A673 (cell line): ENCODE results near the gene FHIT. TPM values are rescaled to one million over a fixed set of nuclear protein-coding genes. Genes with fewer than 3 reads are reported as not detected.

ENCODE experiments used
- BruUV-seq: library from RNA; stranded (reverse); fragments of 400-500 nt; replicated peaks from 2 replicates; lab custom pipeline; 2021; lab: Mats Ljungman, UMichigan
- CTCF ChIA-PET: fragments of 300-600 bp; sonication (Branson Sonifier 250); formaldehyde crosslinking; loops from one replicate; lab custom pipeline; 2022; ENCODE audit warnings: antibody characterized with exemption; lab: Charles Lee
- POLR2A ChIA-PET: fragments of 300-600 bp; sonication (Branson Sonifier 250); formaldehyde crosslinking; loops from one replicate; lab custom pipeline; 2022; ENCODE audit warnings: antibody characterized with exemption; ENCODE audit not compliant: low non-redundant PET; lab: Charles Lee
- DNase-seq: peaks from one replicate; pipeline ENCODE4 v3.0.0-alpha.2; 2015; ENCODE audit warnings: low spot score
- H3K27ac ChIP-seq: fragments of 200-600 bp; sonication (generic); 2 replicates; pipeline ENCODE4 v1.5.1; 2016; ENCODE audit warnings: mixed run types, low read depth, mild to moderate bottlenecking, mixed read lengths, antibody characterized with exemption, low read length; ENCODE audit not compliant: poor library complexity, severe bottlenecking
- H3K27me3 ChIP-seq: fragments of 200-600 bp; sonication (generic); replicated peaks from 2 replicates; pipeline ENCODE4 v1.6.1; 2017; ENCODE audit warnings: mixed run types, low read depth, mild to moderate bottlenecking, mixed read lengths, antibody characterized with exemption, low read length; ENCODE audit not compliant: insufficient read depth, poor library complexity
- H3K36me3 ChIP-seq: fragments of 200-600 bp; sonication (generic); 2 replicates; pipeline ENCODE4 v1.6.1; 2016; ENCODE audit warnings: mixed run types, mild to moderate bottlenecking, mixed read lengths, antibody characterized with exemption, low read length; ENCODE audit not compliant: insufficient read depth, poor library complexity, severe bottlenecking
- H3K4me1 ChIP-seq: fragments of 200-600 bp; sonication (generic); 2 replicates; pipeline ENCODE4 v1.6.1; 2017; ENCODE audit warnings: mixed run types, mild to moderate bottlenecking, mixed read lengths, antibody characterized with exemption, low read length; ENCODE audit not compliant: insufficient read depth, poor library complexity, severe bottlenecking
- H3K4me3 ChIP-seq: fragments of 200-600 bp; sonication (generic); 2 replicates; pipeline ENCODE4 v1.5.1; 2016; ENCODE audit warnings: low read depth, mixed run types, mild to moderate bottlenecking, mixed read lengths, low read length; ENCODE audit not compliant: poor library complexity, severe bottlenecking
- H3K9me3 ChIP-seq: fragments of 200-600 bp; sonication (generic); 2 replicates; pipeline ENCODE4 v1.6.1; 2016; ENCODE audit warnings: mixed run types, low read depth, mild to moderate bottlenecking, mixed read lengths, antibody characterized with exemption, low read length; ENCODE audit not compliant: poor library complexity, severe bottlenecking
- EZH2 ChIP-seq: fragments of 200-600 bp; sonication (generic); IDR thresholded peaks from 2 replicates; pipeline ENCODE4 v1.6.1; 2017; ENCODE audit warnings: borderline replicate concordance, low read depth, mild to moderate bottlenecking, mixed read lengths, antibody characterized with exemption, low read length; ENCODE audit not compliant: poor library complexity, severe bottlenecking
- intact Hi-C: fragments of 100-400 bp; cut with micrococcal nuclease; formaldehyde crosslinking; loops from one replicate; pipeline ENCODE4 v1.10.0; 2022; ENCODE audit not compliant: unreplicated experiment
- total RNA-seq: library from RNA; stranded (reverse); gene quantifications from 2 replicates; pipeline ENCODE4 v1.2.3, GENCODE V29; 2021
- TF ChIP-seq, protein P1 (sequence below): fragments of 300-800, 200-600 bp; sonication (generic); conservative IDR thresholded peaks from 2 replicates; pipeline ENCODE4 v1.5.1; 2017; ENCODE audit warnings: low read depth, mild to moderate bottlenecking, antibody characterized with exemption, low read length, moderate library complexity, mixed read lengths

FHIT gene
- total RNA-seq, 1 experiment from 2014 or later = not detected

DNA sequence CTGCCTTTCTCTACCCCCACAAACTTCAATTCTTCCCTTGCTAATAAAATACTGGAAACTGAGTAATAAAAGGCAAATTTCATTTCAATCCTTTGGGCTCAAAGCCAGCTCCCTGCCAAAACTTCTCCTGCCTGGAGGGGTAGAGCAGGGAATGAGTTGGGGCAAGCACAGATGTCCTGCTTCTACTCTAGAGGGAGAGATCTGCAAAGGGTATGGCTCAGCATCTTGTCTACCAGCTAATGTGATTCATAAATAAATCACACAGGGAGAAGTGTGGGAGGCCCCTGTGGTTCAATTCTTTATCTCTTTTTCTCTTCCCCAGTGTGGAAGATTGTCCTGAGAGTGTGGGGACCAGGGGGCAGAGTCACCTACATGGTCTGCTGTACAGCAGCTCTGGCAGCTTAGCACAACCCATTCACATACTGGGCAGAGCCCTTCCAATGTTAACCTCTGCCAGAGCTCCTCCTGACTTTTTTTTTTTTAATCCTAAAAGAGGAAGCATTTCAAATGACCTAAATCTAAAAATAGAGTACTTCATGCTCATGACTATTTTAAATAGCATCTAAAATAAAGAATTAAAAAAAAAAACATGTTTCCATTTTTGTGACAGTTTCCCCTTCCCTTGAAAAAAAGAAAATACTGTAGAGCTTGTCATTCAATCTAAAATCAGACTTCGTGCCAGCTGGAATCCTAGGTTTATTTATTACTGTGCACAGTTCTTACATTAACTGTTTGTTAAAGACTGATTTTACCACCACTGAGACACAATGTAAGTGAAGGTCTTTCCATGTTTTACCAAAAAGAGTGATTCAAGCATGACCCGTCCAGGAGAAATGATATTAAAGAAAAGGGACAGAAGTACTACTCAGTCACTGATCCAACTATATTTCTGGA, 1117.7 kb downstream of the FHIT start:
- Histone ChIP-seq H3K4me1 (no peaks in the 10 kb centered on the region), H3K36me3 (no peaks in the 10 kb centered on the region), H3K9me3 (no peaks in the 10 kb centered on the region), H3K27me3 (no peaks in the 10 kb centered on the region), H3K27ac (no peak overlapping the region), H3K4me3 (no peak overlapping the region)
- no peak for TF ChIP-seq EZH2
- TF ChIP-seq, protein P1, sequence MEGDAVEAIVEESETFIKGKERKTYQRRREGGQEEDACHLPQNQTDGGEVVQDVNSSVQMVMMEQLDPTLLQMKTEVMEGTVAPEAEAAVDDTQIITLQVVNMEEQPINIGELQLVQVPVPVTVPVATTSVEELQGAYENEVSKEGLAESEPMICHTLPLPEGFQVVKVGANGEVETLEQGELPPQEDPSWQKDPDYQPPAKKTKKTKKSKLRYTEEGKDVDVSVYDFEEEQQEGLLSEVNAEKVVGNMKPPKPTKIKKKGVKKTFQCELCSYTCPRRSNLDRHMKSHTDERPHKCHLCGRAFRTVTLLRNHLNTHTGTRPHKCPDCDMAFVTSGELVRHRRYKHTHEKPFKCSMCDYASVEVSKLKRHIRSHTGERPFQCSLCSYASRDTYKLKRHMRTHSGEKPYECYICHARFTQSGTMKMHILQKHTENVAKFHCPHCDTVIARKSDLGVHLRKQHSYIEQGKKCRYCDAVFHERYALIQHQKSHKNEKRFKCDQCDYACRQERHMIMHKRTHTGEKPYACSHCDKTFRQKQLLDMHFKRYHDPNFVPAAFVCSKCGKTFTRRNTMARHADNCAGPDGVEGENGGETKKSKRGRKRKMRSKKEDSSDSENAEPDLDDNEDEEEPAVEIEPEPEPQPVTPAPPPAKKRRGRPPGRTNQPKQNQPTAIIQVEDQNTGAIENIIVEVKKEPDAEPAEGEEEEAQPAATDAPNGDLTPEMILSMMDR = no peak
- ChIA-PET CTCF (no interaction called here), POLR2A (no interaction called here)
- intact Hi-C loops = no loop called here
- no peak for DNase-seq
- BruUV-seq = no TSS peak

DNA sequence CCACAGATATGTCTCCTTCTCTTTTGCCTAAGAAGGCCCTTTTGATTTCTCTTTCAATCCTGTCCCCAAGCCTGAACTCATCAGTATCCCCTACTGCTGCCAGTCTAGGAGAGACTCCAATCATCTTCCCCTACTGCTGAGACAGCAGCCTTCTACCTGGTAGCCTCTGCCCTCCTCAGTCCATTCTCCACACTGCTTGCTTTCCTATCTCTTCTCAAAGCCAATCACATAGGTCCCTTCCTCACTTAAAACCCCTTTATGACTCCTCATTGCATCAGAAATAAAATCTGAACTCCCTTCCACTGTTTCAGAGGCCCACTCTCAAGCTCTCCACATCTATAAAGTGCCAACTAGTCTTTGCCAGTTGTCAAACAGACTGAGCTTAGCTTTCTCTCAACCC, 1119.6 kb downstream of the FHIT start:
- Histone ChIP-seq H3K4me1 (no peaks in the 10 kb centered on the region), H3K4me3 (no peak overlapping the region), H3K9me3 (no peaks in the 10 kb centered on the region), H3K36me3 (no peaks in the 10 kb centered on the region), H3K27me3 (no peaks in the 10 kb centered on the region), H3K27ac (no peak overlapping the region)
- ChIA-PET POLR2A (no interaction called here), CTCF (no interaction called here)
- intact Hi-C loops = no loop called here
- TF ChIP-seq EZH2 = no peak
- TF ChIP-seq, protein P1 = no peak
- no peak for DNase-seq
- no TSS peak for BruUV-seq

DNA sequence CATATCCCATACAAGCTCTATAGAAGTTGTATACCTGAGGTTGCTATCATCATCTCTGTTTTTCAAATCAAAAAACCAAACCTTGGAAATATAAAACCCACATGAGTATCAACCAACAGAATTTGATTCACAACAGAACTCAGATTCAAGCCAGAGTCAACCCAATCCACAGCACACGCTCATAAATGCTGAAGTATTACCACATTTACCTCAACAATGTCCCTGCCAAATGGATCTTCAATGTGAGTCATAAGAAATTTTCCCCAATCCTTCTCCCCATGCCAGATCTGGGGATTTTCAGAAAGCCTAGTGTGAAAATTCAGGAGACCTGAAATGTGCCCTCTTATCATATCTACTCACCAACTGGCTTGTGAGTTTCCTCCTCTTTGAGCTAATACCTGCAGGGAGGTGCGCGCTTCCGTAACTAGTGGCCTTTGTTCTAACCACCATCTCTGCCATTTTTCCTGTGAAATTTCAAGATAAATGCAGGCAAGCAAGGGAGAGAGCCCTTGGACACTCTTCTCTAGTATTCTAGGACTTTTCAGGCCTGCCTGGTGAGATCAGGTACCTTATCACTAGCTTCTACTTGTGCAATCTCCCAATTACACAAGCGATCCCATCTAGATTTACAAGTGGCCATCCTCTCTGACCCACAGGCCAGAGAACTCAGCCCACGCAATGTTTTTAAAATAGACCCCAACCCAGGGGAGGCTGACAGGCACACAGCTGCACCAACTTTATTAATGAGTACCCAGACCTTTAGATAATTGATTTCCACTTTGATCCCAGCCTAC, 1124.5 kb downstream of the FHIT start:
- TF ChIP-seq, protein P1 = no peak
- no peak for TF ChIP-seq EZH2
- intact Hi-C loops = no loop called here
- H3K9me3 ChIP-seq = no peaks in the 10 kb centered on the region
- no peak for DNase-seq
- CTCF ChIA-PET = no interaction called here
- H3K27me3 ChIP-seq = no peaks in the 10 kb centered on the region
- POLR2A ChIA-PET = no interaction called here
- no peaks in the 10 kb centered on the region for H3K4me1 ChIP-seq
- no peaks in the 10 kb centered on the region for H3K36me3 ChIP-seq
- BruUV-seq = no TSS peak
- H3K27ac ChIP-seq = no peak overlapping the region
- no peak overlapping the region for H3K4me3 ChIP-seq
